Measurements from ENCODE around the gene GPR176.

The GPR176 gene

DNA sequence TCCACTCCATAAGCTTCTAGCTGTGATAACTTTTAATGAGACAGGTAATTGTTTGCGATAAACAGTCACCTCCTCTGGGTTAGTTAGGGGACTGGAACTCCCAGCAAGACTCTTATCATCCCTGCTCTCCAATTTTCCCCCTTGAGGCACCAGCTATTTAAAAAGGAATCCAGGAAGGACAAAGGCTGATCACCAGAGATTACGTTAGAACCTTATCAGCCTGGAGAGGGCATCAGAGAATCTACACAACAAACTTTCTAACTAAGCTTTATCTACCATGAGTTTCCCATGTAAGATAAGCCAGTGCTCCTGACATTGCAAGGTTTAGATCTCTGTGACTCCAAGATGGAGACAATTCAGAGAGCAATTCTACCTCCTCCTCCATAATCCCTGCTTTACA is 31.3 kb downstream of the GPR176 start:
- no peak for DNase-seq

GRCh38 chr15:39888243-39888642 is 31.8 kb downstream of the GPR176 start:
- no peak for DNase-seq

DNA sequence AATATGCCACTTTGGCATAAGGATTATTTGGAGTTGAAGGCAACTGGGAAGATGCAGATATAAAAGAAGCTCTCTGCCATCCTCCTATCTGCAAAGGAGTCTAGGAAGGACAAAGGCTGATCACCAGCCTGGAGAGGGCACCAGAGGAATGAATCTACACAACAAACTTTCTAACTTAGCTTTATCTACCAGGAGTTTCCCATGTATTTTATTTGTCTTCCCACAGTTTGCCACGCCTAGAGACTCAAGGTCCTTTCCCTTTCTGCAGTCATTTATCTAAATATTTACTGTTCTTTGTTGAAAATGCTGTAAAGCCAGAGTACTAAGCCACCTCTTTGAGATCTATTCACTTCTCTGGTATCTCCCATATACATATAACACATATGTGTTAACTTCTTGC is 32.2 kb downstream of the GPR176 start:
- DNase-seq = peak in 1 of 2 donors; percentile 33

DNA sequence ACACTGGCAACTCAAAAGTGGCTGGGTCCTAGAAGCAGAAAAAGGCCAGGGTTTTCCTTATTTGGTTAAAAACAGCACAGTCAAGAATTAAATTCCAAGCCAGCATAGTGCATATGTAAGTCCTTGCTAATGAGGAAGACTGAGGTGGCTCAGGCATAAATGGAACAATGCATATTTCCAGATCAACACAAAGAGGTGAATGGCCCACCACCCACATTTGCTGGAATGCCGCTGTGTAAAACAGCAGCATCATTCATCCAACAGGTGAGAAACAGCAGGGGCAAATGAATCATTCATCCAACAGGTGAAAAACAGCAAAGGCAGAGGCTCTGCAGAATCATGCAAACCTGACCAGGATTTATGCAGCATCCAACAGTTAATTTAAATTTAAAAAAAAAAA is 32.9 kb downstream of the GPR176 start:
- no peak for DNase-seq

GRCh38 chr15:39886418-39886817 is 33.6 kb downstream of the GPR176 start:
- no peak for DNase-seq

DNA sequence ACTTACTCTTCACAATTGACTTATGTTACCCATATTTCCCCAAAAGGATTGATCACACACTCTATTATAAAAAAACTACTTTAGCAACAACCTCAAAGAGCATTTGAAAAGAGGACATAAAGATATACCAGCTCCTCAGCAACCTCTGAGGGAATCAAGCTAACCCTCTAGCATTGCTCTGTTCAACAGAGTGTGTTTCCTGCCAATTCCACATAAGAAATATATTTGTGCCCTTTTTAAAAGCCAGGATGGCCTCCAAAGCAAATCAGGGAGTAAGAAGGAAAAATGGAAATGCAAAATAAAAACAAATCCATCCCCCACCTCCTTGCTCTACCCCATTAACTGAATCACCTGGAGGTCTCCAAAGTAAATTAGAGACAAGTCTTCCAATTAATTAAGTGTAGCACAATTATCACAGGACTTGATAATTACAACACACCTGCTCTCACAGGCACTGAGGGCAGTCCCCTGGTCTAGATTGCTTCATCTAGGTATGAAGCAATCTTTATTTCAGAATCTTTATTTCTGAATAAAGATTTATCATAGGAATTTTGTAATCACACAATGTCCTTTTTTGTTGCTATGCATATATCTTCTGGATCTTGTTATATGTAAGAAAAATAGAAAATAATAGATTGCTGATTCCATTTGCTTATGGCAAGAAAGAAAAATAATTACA is 34.8 kb downstream of the GPR176 start:
- no peak for DNase-seq

DNA sequence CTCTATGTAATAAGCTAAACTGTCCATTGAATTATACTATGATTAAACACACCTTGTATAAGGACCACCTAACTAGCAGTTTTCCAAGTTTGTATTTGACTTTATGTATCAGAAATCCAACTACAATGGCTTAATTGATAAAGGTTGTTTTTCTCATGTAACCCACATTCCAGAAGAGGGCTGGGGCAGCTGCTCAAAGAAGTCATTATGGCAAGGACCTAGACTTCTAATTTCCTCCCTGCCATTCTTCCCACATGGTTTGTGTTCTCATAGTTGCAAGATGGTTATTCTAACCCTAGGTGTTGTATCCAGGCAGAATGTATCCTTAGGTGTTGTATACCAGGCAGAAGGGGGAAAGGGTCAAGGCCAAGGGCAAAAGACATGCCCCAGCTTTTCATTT is 35.7 kb downstream of the GPR176 start:
- no peak for DNase-seq

GRCh38 chr15:39882602-39883001 is 37.5 kb downstream of the GPR176 start:
- no peak for DNase-seq

DNA sequence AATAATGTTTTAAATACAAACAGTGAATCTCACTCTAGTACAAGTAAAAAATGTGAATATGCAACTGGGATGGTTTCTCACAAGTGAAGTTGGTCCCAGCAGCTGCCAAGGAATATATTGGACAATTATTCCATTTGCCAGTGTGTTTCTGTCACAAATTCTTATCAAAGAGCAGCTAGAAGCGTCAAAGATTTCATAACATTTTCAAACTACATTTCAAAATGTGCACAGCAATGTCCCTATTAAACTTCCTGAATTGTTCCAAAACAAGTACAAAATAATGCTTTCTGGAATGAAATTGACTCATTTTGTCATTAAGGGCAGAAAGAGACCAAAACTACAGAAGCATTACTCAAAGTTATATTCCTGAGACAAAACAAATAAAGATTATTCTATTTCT is 38.3 kb downstream of the GPR176 start:
- DNase-seq = no peak

- no peak for DNase-seq
Observed at GRCh38 chr15:39880718-39881387, 39.2 kb downstream of the GPR176 start.

DNA sequence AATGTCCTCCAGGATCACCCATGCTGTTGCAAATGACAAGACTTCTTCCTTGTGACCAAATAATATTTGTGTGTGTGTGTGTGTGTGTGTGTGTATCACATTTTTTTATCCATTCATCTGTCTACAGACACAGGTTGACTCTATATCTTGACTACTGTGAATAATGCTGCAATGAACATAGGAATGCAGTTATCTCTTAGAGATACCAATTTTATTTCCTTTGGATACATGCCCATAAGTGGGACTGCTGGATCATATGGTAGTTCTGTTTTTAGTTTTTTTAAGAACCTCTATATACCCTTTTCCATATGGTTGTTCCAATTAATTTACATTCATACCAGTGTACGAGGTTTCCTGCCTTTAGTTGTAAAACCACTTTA is 41.7 kb downstream of the GPR176 start:
- no peak for DNase-seq

- no peak for DNase-seq
Observed at GRCh38 chr15:39874890-39875549, 45.0 kb downstream of the GPR176 start.

GRCh38 chr15:39873978-39874377 is 46.1 kb downstream of the GPR176 start:
- no peak for DNase-seq

GRCh38 chr15:39870537-39870936 is 49.5 kb downstream of the GPR176 start:
- DNase-seq = no peak

- DNase-seq = no peak
Observed at GRCh38 chr15:39869858-39870515, 50.1 kb downstream of the GPR176 start.

DNA sequence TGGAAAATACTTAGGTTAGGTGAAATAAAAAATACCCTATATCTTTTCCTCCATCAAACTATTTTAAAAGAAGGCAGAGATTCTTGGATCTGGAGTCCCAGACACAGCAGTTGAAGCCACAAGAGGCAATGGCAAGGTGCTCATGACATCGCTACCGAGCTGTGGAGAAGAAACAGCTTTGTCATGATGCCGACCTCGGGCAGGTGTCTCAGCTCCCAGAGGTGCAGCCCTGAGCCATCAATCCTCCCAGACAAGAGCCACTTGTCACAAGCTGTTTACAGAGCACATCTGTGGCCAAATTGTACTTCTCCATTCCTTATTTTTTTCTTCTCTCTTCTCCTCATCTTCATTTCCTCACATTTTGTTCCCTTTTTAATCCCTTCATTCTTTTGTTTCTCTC is 50.8 kb downstream of the GPR176 start:
- no peak for DNase-seq

- no peak for DNase-seq
Observed at GRCh38 chr15:39868396-39868795, 51.7 kb downstream of the GPR176 start.

DNA sequence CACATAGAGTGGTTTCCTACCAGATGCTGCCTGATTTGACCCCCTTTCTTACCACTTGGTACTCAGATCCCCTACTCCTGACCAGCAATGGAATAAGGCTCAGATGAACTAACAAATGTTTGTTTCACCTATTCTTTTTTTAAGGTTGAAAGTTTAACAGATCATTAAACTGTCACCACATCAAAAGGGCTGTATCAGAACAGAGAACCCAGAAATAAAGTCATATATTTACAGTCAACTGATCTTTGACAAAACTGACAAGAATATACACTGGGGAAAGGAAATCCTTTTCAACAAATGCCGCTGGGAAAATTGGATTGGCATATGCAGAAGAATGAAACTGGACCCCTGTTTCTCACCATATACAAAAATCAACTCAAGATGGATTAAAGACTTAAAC is 56.0 kb downstream of the GPR176 start:
- no peak for DNase-seq

DNA sequence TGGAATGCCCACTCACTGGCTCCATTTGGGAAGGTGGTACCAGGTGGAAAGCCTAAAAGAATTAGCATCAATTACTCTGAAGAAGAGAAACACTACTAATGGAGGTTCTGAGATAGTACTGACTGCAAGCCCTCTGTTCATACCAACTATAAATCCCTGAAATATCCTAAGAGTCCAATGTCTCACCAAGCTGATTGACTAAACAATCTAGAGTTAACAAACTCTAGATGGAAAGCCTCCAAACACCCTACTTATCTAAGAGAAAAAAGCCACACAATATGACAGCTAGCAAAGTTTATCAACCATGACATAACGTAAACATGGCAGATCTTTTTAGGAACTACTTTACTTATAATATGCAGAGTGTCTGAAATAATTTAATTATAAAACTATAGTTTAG is 59.2 kb downstream of the GPR176 start:
- DNase-seq = no peak

DNA sequence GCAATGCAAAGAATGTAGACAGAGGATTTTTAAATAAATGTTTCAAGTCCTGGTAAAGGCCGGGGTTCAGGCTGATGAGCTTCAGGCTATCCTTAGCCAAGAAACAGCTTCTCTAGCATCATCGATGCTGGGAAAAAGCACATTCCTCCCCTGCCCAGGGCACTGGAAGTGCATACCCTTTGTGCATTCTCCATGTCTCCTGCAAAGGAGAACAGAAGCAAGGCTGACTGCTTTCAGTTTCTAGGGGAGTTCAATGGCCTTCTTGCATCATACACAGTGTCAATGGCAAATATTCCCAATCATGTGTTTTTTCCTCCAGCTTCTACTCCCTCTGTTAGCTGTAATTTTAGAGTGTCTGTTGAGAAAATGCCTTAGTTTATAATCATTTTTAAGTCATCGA is 59.9 kb downstream of the GPR176 start:
- no peak for DNase-seq

GRCh38 chr15:39859636-39860035 is 60.4 kb downstream of the GPR176 start:
- no peak for DNase-seq

DNA sequence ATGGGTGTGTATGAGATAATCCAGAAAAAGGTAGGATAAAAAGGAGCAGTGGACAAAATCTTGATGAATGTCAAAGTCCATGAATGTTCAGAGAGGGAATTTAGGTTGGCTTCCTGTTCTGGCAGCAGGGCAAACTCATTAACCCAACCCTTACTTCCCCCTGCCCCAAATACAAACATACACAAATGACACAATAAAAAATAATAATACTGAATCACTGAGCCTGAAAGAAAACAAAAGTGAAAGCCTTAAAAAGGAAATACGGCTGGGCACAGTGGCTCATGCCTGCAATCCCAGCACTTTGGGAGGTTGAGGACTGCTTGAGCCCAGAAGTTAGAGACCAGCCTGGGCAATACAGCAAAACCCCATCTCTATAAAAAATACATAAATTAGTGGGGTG is 62.9 kb downstream of the GPR176 start:
- no peak for DNase-seq

DNA sequence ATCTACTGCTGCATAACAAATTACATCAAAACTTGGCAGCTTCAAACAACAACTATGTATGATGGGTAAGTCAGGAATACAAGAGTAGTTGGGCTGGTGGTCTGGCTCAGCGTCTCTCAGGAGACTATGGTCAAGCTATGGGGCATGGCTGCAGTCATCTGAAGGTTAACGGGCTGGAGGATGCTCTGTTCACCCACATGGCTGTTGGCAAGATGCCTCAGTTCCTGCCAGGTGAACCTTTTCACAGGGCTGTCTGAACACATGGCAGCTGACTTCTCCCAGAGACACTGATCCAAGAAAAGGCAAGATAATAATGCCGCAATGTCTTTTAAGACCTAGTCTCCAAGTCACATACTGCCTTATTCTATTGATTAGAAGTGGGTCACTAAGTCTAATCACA is 63.7 kb downstream of the GPR176 start:
- DNase-seq = no peak

- no peak for DNase-seq
Observed at GRCh38 chr15:39855400-39855799, 64.7 kb downstream of the GPR176 start.

Data from hippocampal formation (tissue), 2 donors.